ENCODE measurements around the gene PABPN1. TPM values are rescaled to one million over a fixed set of nuclear protein-coding genes. Genes with fewer than 3 reads are reported as not detected.

PABPN1 gene
- total and polyA plus RNA-seq, 2 experiments from 2014 or later: 57.8 to 60.3 TPM

- Histone ChIP-seq H3K27me3 (replicated peaks; ENCODE audit: insufficient read depth) (no peaks in the 10 kb centered on the region), H2AFZ (no peak overlapping the region), H3K79me2 (ENCODE audit: insufficient read depth) (peaks cover 17% of the 10 kb centered on the region), H3K4me3 (no peak overlapping the region), H3K4me1 (ENCODE audit: insufficient read depth) (peaks cover 7% of the 10 kb centered on the region), H3K9me3 (ENCODE audit: low read depth) (no peaks in the 10 kb centered on the region), H3K4me2 (ENCODE audit: unreplicated experiment) (no peak overlapping the region), H4K20me1 (ENCODE audit: insufficient read depth) (no peaks in the 10 kb centered on the region), H3K9ac (no peak overlapping the region), H3K36me3 (ENCODE audit: low read depth) (peaks cover 6% of the 10 kb centered on the region; the same call in 1 of the 2 replicates), H3F3A (ENCODE audit: insufficient read depth) (peaks cover 12% of the 10 kb centered on the region), H3K27ac (no peak overlapping the region), H3K9me2 (ENCODE audit: insufficient read depth) (no peaks in the 10 kb centered on the region)
- WGBS, 2 experiments (ENCODE audit: low coverage in 1 of 2, low lambda C conversion rate in 2 of 2, missing lambda C conversion rate in 2 of 2): 76 to 81% methylated on average over 8 of the region's 8 CpGs
- TF ChIP-seq EZH2phosphoT487 (IDR thresholded peaks at IDR 0.05; ENCODE audit: insufficient read depth, low read depth): no peak
- TF ChIP-seq EZH2 (IDR thresholded peaks at IDR 0.05; ENCODE audit: insufficient read depth, poor library complexity, severe bottlenecking): no peak
- DNase-seq: no peak
- in situ Hi-C loops (cut with MboI): no loop called here
Measured at GRCh38 chr14:23357261-23357660, 36.0 kb downstream of the PABPN1 start.

GRCh38 chr14:23358042-23358441, 36.8 kb downstream of the PABPN1 start:
- Histone ChIP-seq H3K4me1 (ENCODE audit: insufficient read depth) (peaks cover 7% of the 10 kb centered on the region), H3K27ac (no peak overlapping the region), H2AFZ (no peak overlapping the region), H3K4me2 (ENCODE audit: unreplicated experiment) (no peak overlapping the region), H3K9me3 (ENCODE audit: low read depth) (no peaks in the 10 kb centered on the region), H3K79me2 (ENCODE audit: insufficient read depth) (peaks cover 18% of the 10 kb centered on the region), H4K20me1 (ENCODE audit: insufficient read depth) (no peaks in the 10 kb centered on the region), H3K4me3 (no peak overlapping the region), H3F3A (ENCODE audit: insufficient read depth) (peaks cover 17% of the 10 kb centered on the region), H3K9ac (no peak overlapping the region), H3K36me3 (ENCODE audit: low read depth) (peaks cover 6% of the 10 kb centered on the region; the same call in 1 of the 2 replicates), H3K9me2 (ENCODE audit: insufficient read depth) (no peaks in the 10 kb centered on the region), H3K27me3 (replicated peaks; ENCODE audit: insufficient read depth) (no peaks in the 10 kb centered on the region)
- TF ChIP-seq EZH2 (IDR thresholded peaks at IDR 0.05; ENCODE audit: insufficient read depth, poor library complexity, severe bottlenecking): no peak
- no peak for TF ChIP-seq EZH2phosphoT487 (IDR thresholded peaks at IDR 0.05; ENCODE audit: insufficient read depth, low read depth)
- 69 to 75% methylated on average over 3 of the region's 3 CpGs for WGBS, 2 experiments (ENCODE audit: low coverage in 1 of 2, low lambda C conversion rate in 2 of 2, missing lambda C conversion rate in 2 of 2)
- in situ Hi-C loops (cut with MboI): no loop called here
- DNase-seq: no peak

GRCh38 chr14:23358553-23359166, 37.4 kb downstream of the PABPN1 start:
- 91 to 96% methylated on average over 12 of the region's 12 CpGs for WGBS, 2 experiments (ENCODE audit: low coverage in 1 of 2, low lambda C conversion rate in 2 of 2, missing lambda C conversion rate in 2 of 2)
- in situ Hi-C loops (cut with MboI): no loop called here
- Histone ChIP-seq H3K9me2 (ENCODE audit: insufficient read depth) (no peaks in the 10 kb centered on the region), H3K9me3 (ENCODE audit: low read depth) (no peaks in the 10 kb centered on the region), H3K4me3 (no peak overlapping the region), H3K9ac (no peak overlapping the region), H3K79me2 (ENCODE audit: insufficient read depth) (peaks cover 24% of the 10 kb centered on the region), H3K4me2 (ENCODE audit: unreplicated experiment) (no peak overlapping the region), H3K27me3 (replicated peaks; ENCODE audit: insufficient read depth) (no peaks in the 10 kb centered on the region), H3K36me3 (ENCODE audit: low read depth) (peaks cover 6% of the 10 kb centered on the region; the same call in 1 of the 2 replicates), H3K4me1 (ENCODE audit: insufficient read depth) (peaks cover 7% of the 10 kb centered on the region), H3K27ac (no peak overlapping the region), H3F3A (ENCODE audit: insufficient read depth) (peaks cover 17% of the 10 kb centered on the region), H2AFZ (no peak overlapping the region), H4K20me1 (ENCODE audit: insufficient read depth) (no peaks in the 10 kb centered on the region)
- DNase-seq: no peak
- no peak for TF ChIP-seq EZH2 (IDR thresholded peaks at IDR 0.05; ENCODE audit: insufficient read depth, poor library complexity, severe bottlenecking)
- TF ChIP-seq EZH2phosphoT487 (IDR thresholded peaks at IDR 0.05; ENCODE audit: insufficient read depth, low read depth): no peak

- TF ChIP-seq EZH2 (IDR thresholded peaks at IDR 0.05; ENCODE audit: insufficient read depth, poor library complexity, severe bottlenecking) (no peak), EZH2phosphoT487 (IDR thresholded peaks at IDR 0.05; ENCODE audit: insufficient read depth, low read depth) (no peak)
- H2AFZ ChIP-seq: no peak overlapping the region
- peaks cover 29% of the 10 kb centered on the region for H3K79me2 ChIP-seq (ENCODE audit: insufficient read depth)
- H3K36me3 ChIP-seq (ENCODE audit: low read depth): peaks cover 6% of the 10 kb centered on the region; the same call in 1 of the 2 replicates
- H3K4me1 ChIP-seq (ENCODE audit: insufficient read depth): peaks cover 12% of the 10 kb centered on the region
- no peaks in the 10 kb centered on the region for H3K27me3 ChIP-seq (replicated peaks; ENCODE audit: insufficient read depth)
- H3F3A ChIP-seq (ENCODE audit: insufficient read depth): peaks cover 17% of the 10 kb centered on the region
- H3K9me3 ChIP-seq (ENCODE audit: low read depth): no peaks in the 10 kb centered on the region
- 71 to 77% methylated on average over 7 to 10 of the region's 11 CpGs for WGBS, 2 experiments (ENCODE audit: low coverage in 1 of 2, low lambda C conversion rate in 2 of 2, missing lambda C conversion rate in 2 of 2)
- no peaks in the 10 kb centered on the region for H3K9me2 ChIP-seq (ENCODE audit: insufficient read depth)
- in situ Hi-C loops (cut with MboI): no loop called here
- no peak overlapping the region for H3K9ac ChIP-seq
- DNase-seq: no peak
- H3K27ac ChIP-seq: no peak overlapping the region
- no peak overlapping the region for H3K4me2 ChIP-seq (ENCODE audit: unreplicated experiment)
- H4K20me1 ChIP-seq (ENCODE audit: insufficient read depth): no peaks in the 10 kb centered on the region
- H3K4me3 ChIP-seq: no peak overlapping the region
Measured at GRCh38 chr14:23359167-23359626, 37.9 kb downstream of the PABPN1 start.
